ENCODE measurements around the gene CD248. TPM values are rescaled to one million over a fixed set of nuclear protein-coding genes. Genes with fewer than 3 reads are reported as not detected.
A peak's percentile ranks its signal among the peaks of the same experiment; 100 is the strongest.

Gene CD248
- total and polyA plus RNA-seq, 12 donors, result 5.3 to 44.4 (median 10.0) TPM

- intact Hi-C loops (cut with DNase I), result loop anchor here in 2 of 10 donors (2.0 to 5.0 kb wide), 2 partner anchors 16 to 107 kb away; no protein-coding TSS in a partner anchor
- ATAC-seq (no peak), DNase-seq (no peak)
- no peak for TF ChIP-seq CTCF (IDR thresholded peaks at IDR 0.05)
- H3K9me3 ChIP-seq, result no peaks in the 10 kb centered on the region
- no peak overlapping the region for H3K4me3 ChIP-seq
- H3K4me1 ChIP-seq, result peaks cover 21 to 40% (median 30%) of the 10 kb centered on the region in 9 donors
- H3K36me3 ChIP-seq, result peaks cover 0 to 24% (median 0%) of the 10 kb centered on the region in 9 donors
- no peaks in the 10 kb centered on the region for H3K27me3 ChIP-seq
- 85 to 90% methylated on average over 3 of the region's 3 CpGs for WGBS, 2 donors
- no peak overlapping the region for H3K27ac ChIP-seq
Measured at GRCh38 chr11:66329165-66329673, 12.4 kb upstream of the CD248 start.

- 9 to 11% methylated on average over 19 of the region's 19 CpGs for WGBS, 2 donors
- H3K27me3 ChIP-seq, result no peaks in the 10 kb centered on the region
- H3K4me1 ChIP-seq, result peaks cover 21 to 40% (median 30%) of the 10 kb centered on the region in 9 donors
- peak; percentile 78 to 83 for DNase-seq
- peak; percentile 91 to 98 (median 96) for TF ChIP-seq CTCF (IDR thresholded peaks at IDR 0.05)
- intact Hi-C loops (cut with DNase I), result loop anchor here in 7 of 10 donors (1.0 to 5.0 kb wide), 4 partner anchors 16 to 106 kb away; no protein-coding TSS in a partner anchor
- H3K27ac ChIP-seq, result peak overlapping the region in 6 of 10 donors; percentile 74 to 89 (median 77)
- peak overlapping the region in 4 of 10 donors; percentile 14 to 34 (median 19) for H3K4me3 ChIP-seq
- ATAC-seq, result peak; percentile 66 to 87 (median 79)
- no peaks in the 10 kb centered on the region for H3K9me3 ChIP-seq
- peaks cover 0 to 21% (median 0%) of the 10 kb centered on the region in 9 donors for H3K36me3 ChIP-seq
Measured at GRCh38 chr11:66328302-66329144, 11.7 kb upstream of the CD248 start.

GRCh38 chr11:66328031-66328301 lies 11.1 kb upstream of the CD248 start:
- ATAC-seq (peak in 5 of 8 donors; percentile 0 to 3 (median 1)), DNase-seq (no peak)
- no peak for TF ChIP-seq CTCF (IDR thresholded peaks at IDR 0.05)
- Histone ChIP-seq H3K4me1 (peaks cover 21 to 40% (median 30%) of the 10 kb centered on the region in 9 donors), H3K4me3 (no peak overlapping the region), H3K36me3 (peaks cover 0 to 16% (median 0%) of the 10 kb centered on the region in 9 donors), H3K27ac (peak overlapping the region in 8 of 10 donors; percentile 19 to 89 (median 76)), H3K9me3 (no peaks in the 10 kb centered on the region), H3K27me3 (no peaks in the 10 kb centered on the region)
- intact Hi-C loops (cut with DNase I), result loop anchor here in 7 of 10 donors (1.0 to 5.0 kb wide), 4 partner anchors 15 to 106 kb away; no protein-coding TSS in a partner anchor
- WGBS, 2 donors, result 60 to 71% methylated on average over 3 of the region's 3 CpGs

GRCh38 chr11:66327171-66328030 lies 10.6 kb upstream of the CD248 start:
- peak overlapping the region; percentile 69 to 89 (median 76) for H3K27ac ChIP-seq
- no peaks in the 10 kb centered on the region for H3K27me3 ChIP-seq
- no peaks in the 10 kb centered on the region for H3K9me3 ChIP-seq
- intact Hi-C loops (cut with DNase I), result loop anchor here in 7 of 10 donors (1.0 to 5.0 kb wide), 4 partner anchors 15 to 105 kb away; no protein-coding TSS in a partner anchor
- peaks cover 0 to 11% (median 0%) of the 10 kb centered on the region in 9 donors for H3K36me3 ChIP-seq
- H3K4me1 ChIP-seq, result peaks cover 21 to 41% (median 30%) of the 10 kb centered on the region in 9 donors
- no peak for DNase-seq
- no peak for TF ChIP-seq CTCF (IDR thresholded peaks at IDR 0.05)
- 73 to 76% methylated on average over 10 of the region's 10 CpGs for WGBS, 2 donors
- peak; percentile 16 to 50 (median 28) for ATAC-seq
- H3K4me3 ChIP-seq, result no peak overlapping the region
